GM19238 (cell line): ENCODE measurements around the gene TM4SF5.

Source experiments
- DNase-seq: peaks from one replicate; pipeline ENCODE4 v3.0.0; 2011; ENCODE audit warnings: low spot score; ENCODE audit not compliant: insufficient read length

The TM4SF5 gene

GRCh38 chr17:4744999-4745969 lies 26.4 kb upstream of the TM4SF5 start:
- no peak for DNase-seq

- DNase-seq: no peak
These were observed 23.8 kb upstream of the TM4SF5 start for GRCh38 chr17:4747847-4748246.

GRCh38 chr17:4748686-4749085 lies 23.0 kb upstream of the TM4SF5 start:
- DNase-seq: no peak

- no peak for DNase-seq
These were observed 21.1 kb upstream of the TM4SF5 start for GRCh38 chr17:4750606-4751005.

GRCh38 chr17:4751932-4752331 lies 19.8 kb upstream of the TM4SF5 start:
- DNase-seq: no peak

- no peak for DNase-seq
These were observed 18.3 kb upstream of the TM4SF5 start for GRCh38 chr17:4753392-4753791.

GRCh38 chr17:4759776-4760236 lies 11.9 kb upstream of the TM4SF5 start:
- DNase-seq: no peak

GRCh38 chr17:4764595-4764994 lies 7.1 kb upstream of the TM4SF5 start:
- DNase-seq: no peak

GRCh38 chr17:4766201-4766600 lies 5.5 kb upstream of the TM4SF5 start:
- no peak for DNase-seq

GRCh38 chr17:4766723-4767122 lies 5.0 kb upstream of the TM4SF5 start:
- no peak for DNase-seq

- DNase-seq: no peak
These were observed 3.4 kb upstream of the TM4SF5 start for GRCh38 chr17:4768298-4768697.

GRCh38 chr17:4769628-4770027 lies 2.1 kb upstream of the TM4SF5 start:
- no peak for DNase-seq

- DNase-seq: no peak
These were observed 538 bp downstream of the TM4SF5 start for GRCh38 chr17:4772235-4772613.

- no peak for DNase-seq
These were observed 6.5 kb downstream of the TM4SF5 start for GRCh38 chr17:4777969-4778760.

- no peak for DNase-seq
These were observed 8.8 kb downstream of the TM4SF5 start for GRCh38 chr17:4780325-4780955.

- DNase-seq: no peak
These were observed 11.0 kb downstream of the TM4SF5 start for GRCh38 chr17:4782652-4783051.

- no peak for DNase-seq
These were observed 13.8 kb downstream of the TM4SF5 start for GRCh38 chr17:4785311-4786105.

GRCh38 chr17:4786106-4786511 lies 14.4 kb downstream of the TM4SF5 start, which contains the start of gene VMO1:
Gene VMO1, minus strand, starts transcription at chr17:4786364. Its CDS starts 12 bp downstream, at chr17:4786352.
- no peak for DNase-seq

- DNase-seq: no peak
These were observed 14.8 kb downstream of the TM4SF5 start for GRCh38 chr17:4786516-4786915.

GRCh38 chr17:4788159-4788806 lies 16.6 kb downstream of the TM4SF5 start:
- no peak for DNase-seq
